Astrocyte (in vitro differentiated cells and primary cell): ENCODE measurements around the gene PPP2R5C. TPM values are rescaled to one million over a fixed set of nuclear protein-coding genes. Genes with fewer than 3 reads are reported as not detected.

Source experiments
- DNase-seq: peaks from one replicate; pipeline ENCODE4 v3.0.0-alpha.2; 2010; ENCODE audit warnings: low read depth
- FAIRE-seq: peaks from 2 replicates; lab custom pipeline; 2011; peaks lifted over from hg19 to GRCh38; lab: Jason Lieb, UNC
- H2AFZ ChIP-seq: 2 replicates; pipeline ENCODE4 v1.6.0; 2012; ENCODE audit warnings: low read depth, low read length, inconsistent platforms
- H3K27ac ChIP-seq: 2 replicates; pipeline ENCODE4 v1.5.1; 2011; ENCODE audit warnings: low read depth, low read length, inconsistent platforms
- H3K27me3 ChIP-seq: 2 replicates; pipeline ENCODE4 v1.6.0; 2011; ENCODE audit warnings: low read length, inconsistent platforms; ENCODE audit not compliant: insufficient read depth
- H3K36me3 ChIP-seq: 2 replicates; pipeline ENCODE4 v1.5.1; 2011; ENCODE audit warnings: low read length, inconsistent platforms; ENCODE audit not compliant: insufficient read depth
- H3K4me1 ChIP-seq: 2 replicates; pipeline ENCODE4 v1.5.1; 2011; ENCODE audit warnings: low read length, inconsistent platforms; ENCODE audit not compliant: insufficient read depth
- H3K4me2 ChIP-seq: 2 replicates; pipeline ENCODE4 v1.6.0; 2012; ENCODE audit warnings: low read length, inconsistent platforms
- H3K4me3 ChIP-seq: 2 replicates; pipeline ENCODE4 v1.5.1; 2011; ENCODE audit warnings: low read depth, mild to moderate bottlenecking, low read length, inconsistent platforms; ENCODE audit not compliant: insufficient read depth
- H3K79me2 ChIP-seq: 2 replicates; pipeline ENCODE4 v1.6.0; 2012; ENCODE audit warnings: mild to moderate bottlenecking, low read length, inconsistent platforms; ENCODE audit not compliant: insufficient read depth
- H3K9ac ChIP-seq: 2 replicates; pipeline ENCODE4 v1.6.0; 2012; ENCODE audit warnings: mild to moderate bottlenecking, low read length, inconsistent platforms
- H3K9me3 ChIP-seq: 2 replicates; pipeline ENCODE4 v1.5.1; 2012; ENCODE audit warnings: low read depth, mild to moderate bottlenecking, low read length, inconsistent platforms; ENCODE audit not compliant: insufficient read depth
- H4K20me1 ChIP-seq: 2 replicates; pipeline ENCODE4 v1.6.0; 2012; ENCODE audit warnings: low read length, inconsistent platforms; ENCODE audit not compliant: insufficient read depth
- H3K27ac Mint-ChIP-seq: one replicate; pipeline ENCODE4 v1.8.0; 2021; ENCODE audit warnings: mild to moderate bottlenecking, mixed read lengths; ENCODE audit not compliant: unreplicated experiment
- H3K27me3 Mint-ChIP-seq: one replicate; pipeline ENCODE4 v1.8.0; 2021; ENCODE audit warnings: low read depth, mixed read lengths; ENCODE audit not compliant: unreplicated experiment
- H3K36me3 Mint-ChIP-seq: one replicate; pipeline ENCODE4 v1.8.0; 2021; ENCODE audit warnings: low read depth, mixed read lengths; ENCODE audit not compliant: unreplicated experiment
- H3K4me1 Mint-ChIP-seq: one replicate; pipeline ENCODE4 v1.8.0; 2021; ENCODE audit warnings: low read depth, mixed read lengths; ENCODE audit not compliant: unreplicated experiment
- H3K4me3 Mint-ChIP-seq: one replicate; pipeline ENCODE4 v1.8.0; 2021; ENCODE audit warnings: mild to moderate bottlenecking, moderate library complexity, mixed read lengths; ENCODE audit not compliant: unreplicated experiment
- H3K9me3 Mint-ChIP-seq: one replicate; pipeline ENCODE4 v1.8.0; 2021; ENCODE audit warnings: mild to moderate bottlenecking, mixed read lengths; ENCODE audit not compliant: unreplicated experiment
- CTCF ChIP-seq: IDR thresholded peaks from 2 replicates; pipeline ENCODE4 v1.5.1; 2011; ENCODE audit warnings: low read depth, mild to moderate bottlenecking, inconsistent platforms, low read length, moderate library complexity; ENCODE audit not compliant: insufficient read depth
- EZH2 ChIP-seq: IDR thresholded peaks from 2 replicates; pipeline ENCODE4 v1.6.1; 2012; ENCODE audit warnings: mild to moderate bottlenecking, low read length, inconsistent platforms; ENCODE audit not compliant: insufficient read depth
- total RNA-seq: library from RNA; stranded (reverse); gene quantifications from 2 replicates; pipeline ENCODE4 v1.2.1, GENCODE V29; 2021

The PPP2R5C gene
- total RNA-seq, 1 donor from 2014 or later = 102 TPM

GRCh38 chr14:101757064-101757838 lies 4.3 kb upstream of the PPP2R5C start:
- no peaks in the 10 kb centered on the region for H4K20me1 ChIP-seq
- no peak overlapping the region for H3K4me3 ChIP-seq
- H3K9ac ChIP-seq = no peak overlapping the region
- no peaks in the 10 kb centered on the region for H3K4me1 ChIP-seq
- Mint-ChIP-seq H3K27me3 (peaks cover 37% of the 10 kb centered on the region), H3K36me3 (peaks cover 2% of the 10 kb centered on the region), H3K4me3 (no peak overlapping the region), H3K9me3 (peaks cover 14% of the 10 kb centered on the region), H3K4me1 (no peaks in the 10 kb centered on the region), H3K27ac (no peak overlapping the region)
- H3K27ac ChIP-seq = no peak overlapping the region
- no peak for TF ChIP-seq EZH2
- no peak for TF ChIP-seq CTCF
- DNase-seq (no peak), FAIRE-seq (no peak)
- H2AFZ ChIP-seq = no peak overlapping the region
- H3K9me3 ChIP-seq = no peaks in the 10 kb centered on the region
- H3K27me3 ChIP-seq = peaks cover 10% of the 10 kb centered on the region
- H3K36me3 ChIP-seq = no peaks in the 10 kb centered on the region
- H3K79me2 ChIP-seq = no peaks in the 10 kb centered on the region
- no peak overlapping the region for H3K4me2 ChIP-seq

GRCh38 chr14:101757839-101758211 lies 3.7 kb upstream of the PPP2R5C start:
- DNase-seq = no peak
- no peaks in the 10 kb centered on the region for H3K4me1 ChIP-seq
- H2AFZ ChIP-seq = no peak overlapping the region
- no peaks in the 10 kb centered on the region for H3K36me3 ChIP-seq
- no peak overlapping the region for H3K4me3 Mint-ChIP-seq
- no peak overlapping the region for H3K27ac Mint-ChIP-seq
- peaks cover 10% of the 10 kb centered on the region for H3K9me3 Mint-ChIP-seq
- no peak overlapping the region for H3K27ac ChIP-seq
- no peak overlapping the region for H3K9ac ChIP-seq
- TF ChIP-seq CTCF (no peak), EZH2 (no peak)
- no peaks in the 10 kb centered on the region for H3K9me3 ChIP-seq
- no peak for FAIRE-seq
- peaks cover 33% of the 10 kb centered on the region for H3K27me3 Mint-ChIP-seq
- H3K36me3 Mint-ChIP-seq = peaks cover 2% of the 10 kb centered on the region
- no peak overlapping the region for H3K4me3 ChIP-seq
- H3K27me3 ChIP-seq = peaks cover 10% of the 10 kb centered on the region
- H3K79me2 ChIP-seq = no peaks in the 10 kb centered on the region
- no peaks in the 10 kb centered on the region for H3K4me1 Mint-ChIP-seq
- peaks cover 5% of the 10 kb centered on the region for H4K20me1 ChIP-seq
- H3K4me2 ChIP-seq = no peak overlapping the region

- Mint-ChIP-seq H3K4me3 (no peak overlapping the region), H3K36me3 (peaks cover 4% of the 10 kb centered on the region), H3K9me3 (peaks cover 4% of the 10 kb centered on the region), H3K27ac (no peak overlapping the region), H3K27me3 (peaks cover 26% of the 10 kb centered on the region), H3K4me1 (no peaks in the 10 kb centered on the region)
- TF ChIP-seq EZH2 (no peak), CTCF (no peak)
- DNase-seq (no peak), FAIRE-seq (no peak)
- H3K4me1 ChIP-seq = no peaks in the 10 kb centered on the region
- no peak overlapping the region for H2AFZ ChIP-seq
- no peak overlapping the region for H3K9ac ChIP-seq
- peaks cover 5% of the 10 kb centered on the region for H4K20me1 ChIP-seq
- no peak overlapping the region for H3K27ac ChIP-seq
- H3K4me3 ChIP-seq = no peak overlapping the region
- H3K9me3 ChIP-seq = no peaks in the 10 kb centered on the region
- H3K4me2 ChIP-seq = no peak overlapping the region
- H3K79me2 ChIP-seq = no peaks in the 10 kb centered on the region
- peaks cover 8% of the 10 kb centered on the region for H3K27me3 ChIP-seq
- no peaks in the 10 kb centered on the region for H3K36me3 ChIP-seq
Measured at GRCh38 chr14:101758913-101759593, 2.5 kb upstream of the PPP2R5C start.
